T-helper 2 cell (primary cell): ENCODE measurements around the gene KCNK7.
A peak's percentile ranks its signal among the peaks of the same experiment; 100 is the strongest.
"Not testable (repeated sequence)": the region's sequence is repeated elsewhere in the genome, so short reads cannot be mapped to it uniquely, and the experiment has no call there.

Experiments
- DNase-seq, 5 experiments: peaks; one replicate each; pipeline versions ENCODE4 v3.0.0 to v3.0.0-alpha.2; 2012 to 2022
- total RNA-seq, 2 donors: gene quantifications; one replicate each; lab custom pipeline; 2026; lab: John Stamatoyannopoulos, UW

The KCNK7 gene, protein sequence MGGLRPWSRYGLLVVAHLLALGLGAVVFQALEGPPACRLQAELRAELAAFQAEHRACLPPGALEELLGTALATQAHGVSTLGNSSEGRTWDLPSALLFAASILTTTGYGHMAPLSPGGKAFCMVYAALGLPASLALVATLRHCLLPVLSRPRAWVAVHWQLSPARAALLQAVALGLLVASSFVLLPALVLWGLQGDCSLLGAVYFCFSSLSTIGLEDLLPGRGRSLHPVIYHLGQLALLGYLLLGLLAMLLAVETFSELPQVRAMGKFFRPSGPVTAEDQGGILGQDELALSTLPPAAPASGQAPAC
- total RNA-seq = 0.27 to 1.2 reads per million in 2 donors

DNA sequence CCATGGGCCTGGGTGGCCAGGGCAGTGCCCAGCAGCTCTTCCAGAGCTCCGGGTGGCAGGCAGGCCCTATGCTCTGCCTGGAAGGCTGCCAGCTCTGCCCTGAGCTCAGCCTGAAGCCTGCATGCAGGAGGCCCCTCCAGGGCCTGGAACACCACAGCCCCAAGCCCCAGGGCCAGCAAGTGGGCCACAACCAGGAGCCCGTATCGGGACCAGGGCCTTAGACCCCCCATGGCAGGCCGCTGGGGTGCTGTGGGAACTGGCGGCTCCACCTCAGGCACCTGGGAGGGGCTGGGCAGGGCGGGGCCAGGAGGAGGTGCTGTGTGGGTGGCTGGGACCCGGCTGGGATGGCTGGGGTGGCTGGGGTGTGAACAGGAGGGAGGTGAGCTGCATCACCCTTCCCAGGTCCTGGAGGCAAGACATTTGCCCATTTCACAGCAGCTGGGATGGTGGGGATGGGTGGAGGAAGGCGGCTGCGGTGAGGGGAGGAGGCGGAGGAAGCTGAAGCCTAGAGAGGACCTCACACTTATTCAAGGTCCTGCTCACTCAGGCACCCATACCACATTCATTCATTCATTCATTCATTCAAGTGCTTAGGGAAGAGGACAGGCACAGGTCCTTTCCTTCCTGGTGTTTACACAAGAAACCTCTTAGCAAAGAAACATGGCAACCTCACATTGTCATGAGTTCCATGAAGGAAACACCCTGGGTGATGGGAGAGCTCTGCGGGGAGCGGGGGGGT is at the start of gene KCNK7:
Gene KCNK7 (minus strand): TSS at position 258 of the 739 bp plus-strand sequence. CDS start 28 bp downstream, at position 230.
- DNase-seq = no peak

DNA sequence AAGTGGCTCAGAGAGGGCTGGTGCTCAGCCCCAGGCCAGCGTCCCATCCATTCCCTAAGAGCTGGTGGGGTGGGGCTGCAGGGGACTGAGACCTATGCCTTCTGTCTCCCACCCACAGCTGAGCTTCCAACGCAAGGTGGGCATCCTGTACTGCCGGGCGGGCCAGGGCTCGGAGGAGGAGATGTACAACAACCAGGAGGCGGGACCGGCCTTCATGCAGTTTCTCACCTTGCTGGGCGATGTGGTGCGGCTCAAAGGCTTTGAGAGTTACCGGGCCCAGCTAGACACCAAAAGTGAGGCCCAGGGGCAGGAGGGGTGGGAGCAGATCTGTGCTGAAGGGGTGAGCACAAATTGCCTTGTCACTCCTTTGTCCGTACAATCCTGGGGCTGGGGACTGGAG is 49.2 kb upstream of the KCNK7 start:
- no peak for DNase-seq

DNA sequence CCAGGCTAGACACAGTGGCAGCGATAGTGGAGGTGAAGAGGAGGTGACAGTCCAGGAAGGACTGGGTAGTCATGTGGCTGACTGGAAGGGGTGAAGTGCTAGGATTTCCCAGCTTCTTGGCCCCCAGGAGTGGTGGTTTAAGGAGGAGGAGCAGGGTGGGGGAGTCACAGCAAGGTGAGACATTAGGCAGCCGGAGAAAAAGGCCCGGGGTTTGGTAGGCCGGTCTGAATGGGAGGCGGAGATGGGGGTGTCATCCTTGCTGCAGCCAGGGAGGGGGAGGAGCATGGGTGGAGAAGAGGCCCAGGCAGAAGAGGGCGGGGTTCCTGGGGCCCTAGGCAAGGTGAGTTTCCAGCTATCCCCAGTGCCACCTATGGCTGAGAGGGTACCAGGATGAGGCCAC is 48.4 kb upstream of the KCNK7 start:
- DNase-seq = peak in 1 of 5 experiments; percentile 38

DNA sequence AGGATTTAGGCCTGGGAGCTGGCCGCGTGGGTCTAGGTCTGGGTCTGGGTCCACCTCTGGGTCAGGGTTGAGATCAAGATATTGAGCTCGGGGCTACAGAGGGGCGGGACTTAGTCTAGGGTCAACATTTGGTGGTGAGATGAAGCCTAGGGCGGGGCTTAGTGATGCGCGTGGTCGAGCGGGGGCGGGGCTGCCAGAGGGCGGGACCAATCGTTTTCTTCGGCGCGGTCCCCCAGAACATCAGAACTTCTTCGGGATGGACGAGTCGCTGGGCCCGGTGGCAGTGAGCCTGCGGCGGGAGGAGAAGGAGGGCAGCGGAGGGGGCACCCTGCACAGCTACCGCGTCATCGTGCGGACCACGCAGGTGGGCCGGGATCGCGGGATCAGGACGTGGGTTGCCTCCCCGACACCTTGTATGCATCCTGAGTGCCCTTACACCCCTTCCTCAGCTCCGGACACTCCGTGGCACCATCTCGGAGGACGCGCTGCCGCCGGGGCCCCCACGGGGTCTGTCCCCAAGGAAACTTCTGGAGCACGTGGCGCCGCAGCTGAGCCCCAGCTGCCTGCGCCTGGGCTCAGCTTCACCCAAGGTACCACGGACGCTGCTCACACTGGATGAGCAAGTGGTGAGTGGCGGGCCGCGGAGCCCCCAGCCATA is 46.5 kb upstream of the KCNK7 start:
- no peak for DNase-seq

DNA sequence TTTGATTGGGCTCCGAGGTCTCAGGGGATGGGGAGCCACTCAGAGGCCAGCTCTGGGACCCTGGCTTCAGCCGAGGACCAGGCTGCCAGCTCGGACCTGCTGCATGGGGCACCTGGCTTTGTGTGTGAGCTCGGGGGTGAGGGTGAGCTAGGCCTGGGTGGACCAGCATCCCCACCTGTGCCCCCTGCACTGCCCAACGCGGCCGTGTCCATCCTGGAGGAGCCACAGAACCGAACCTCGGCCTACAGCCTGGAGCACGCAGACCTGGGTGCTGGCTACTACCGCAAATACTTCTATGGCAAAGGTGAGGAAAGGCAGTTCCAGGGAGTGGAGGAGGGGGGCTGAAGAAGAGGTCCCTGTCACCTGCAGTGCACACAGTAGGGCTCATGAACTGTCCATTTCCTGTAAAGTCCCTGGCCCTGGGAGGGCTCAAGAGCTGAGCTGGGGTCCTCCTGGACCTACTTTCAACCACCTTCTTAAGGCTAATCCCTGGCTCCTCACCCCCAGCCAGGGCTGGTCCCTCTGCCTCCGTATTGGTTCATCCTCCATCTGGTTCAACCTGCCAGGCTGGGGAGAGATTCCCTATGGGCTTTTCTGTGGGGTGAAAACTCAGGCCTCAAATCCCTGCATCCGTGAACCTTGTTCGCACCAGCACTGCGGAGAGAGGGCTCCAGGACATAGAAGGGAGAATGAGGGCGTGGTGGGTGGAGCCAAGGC is 45.9 kb upstream of the KCNK7 start:
- no peak for DNase-seq

DNA sequence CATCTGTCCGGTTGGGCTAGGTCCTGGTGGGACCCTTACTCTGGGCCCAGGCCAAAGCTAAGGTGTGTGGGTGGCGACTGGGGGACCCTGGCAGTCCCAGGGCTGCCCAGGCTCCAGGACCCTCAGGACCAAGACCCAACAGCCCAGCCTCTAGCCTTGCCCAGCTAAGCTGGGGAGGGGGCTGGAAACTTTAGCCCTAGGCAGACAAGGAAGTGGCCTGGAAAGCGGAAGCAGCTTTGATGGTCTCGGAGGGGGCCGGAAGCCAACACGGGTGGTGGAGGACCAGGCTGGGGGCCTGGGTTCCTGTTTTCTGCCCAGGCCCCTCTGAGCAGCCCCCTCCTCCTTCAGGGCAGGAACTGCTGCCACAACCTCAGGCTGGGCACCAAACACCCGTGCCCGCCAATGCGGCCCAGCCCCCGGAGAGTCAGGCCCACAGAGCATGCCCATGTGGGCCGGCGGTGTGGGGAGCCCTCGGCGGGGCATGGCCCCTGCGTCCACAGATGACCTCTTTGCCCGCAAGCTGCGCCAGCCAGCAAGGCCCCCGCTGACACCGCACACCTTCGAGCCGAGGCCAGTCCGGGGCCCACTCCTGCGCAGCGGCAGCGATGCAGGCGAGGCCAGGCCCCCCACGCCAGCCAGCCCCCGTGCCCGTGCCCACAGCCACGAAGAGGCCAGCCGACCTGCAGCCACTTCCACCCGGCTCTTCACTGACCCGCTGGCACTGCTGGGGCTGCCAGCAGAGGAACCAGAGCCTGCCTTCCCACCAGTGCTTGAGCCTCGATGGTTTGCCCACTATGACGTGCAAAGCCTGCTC is 45.1 kb upstream of the KCNK7 start:
- peak in 2 of 5 experiments; percentile 56 to 79 for DNase-seq

DNA sequence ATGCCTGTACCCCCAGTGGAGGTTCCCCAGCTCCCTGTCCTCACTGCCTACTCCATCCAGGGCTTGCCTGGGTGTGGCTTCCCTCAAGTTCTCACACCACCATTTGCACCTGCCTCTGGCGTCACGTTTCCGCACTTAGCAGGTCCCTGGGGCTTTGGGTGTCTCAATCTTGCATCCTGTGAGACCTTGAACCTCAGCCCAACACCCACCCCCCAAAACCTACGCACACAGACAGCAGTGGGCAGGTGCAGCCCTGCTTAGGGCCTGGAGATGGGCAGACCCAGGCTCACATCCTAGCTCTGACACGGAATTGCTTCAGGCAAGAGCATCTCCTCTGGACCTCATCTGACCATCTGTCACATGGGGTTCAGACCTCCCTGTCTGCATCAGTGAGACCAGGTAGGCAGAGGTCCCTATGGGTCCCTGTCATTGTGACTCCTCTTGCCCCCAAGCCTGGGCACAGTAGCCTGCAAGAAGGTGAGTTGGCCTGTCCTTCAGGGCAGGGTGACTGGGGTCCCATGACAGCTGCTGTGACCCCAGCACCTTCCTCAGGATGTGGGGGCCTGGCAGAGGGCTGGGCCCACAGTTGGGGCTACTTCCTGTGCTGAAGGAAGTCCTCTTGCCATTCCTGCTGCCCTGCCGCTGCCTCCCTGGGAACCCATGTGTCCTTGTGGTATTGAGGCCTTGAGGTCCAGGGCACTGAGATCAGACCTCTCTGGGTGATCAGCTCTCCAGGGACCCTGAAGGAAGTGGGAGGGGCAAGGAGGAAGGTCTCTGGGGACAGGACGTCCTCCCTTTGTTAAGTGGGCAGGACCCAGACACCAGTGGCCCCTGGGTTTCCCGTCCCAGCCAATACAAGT is 44.3 kb upstream of the KCNK7 start:
- peak in 3 of 5 experiments; percentile 69 to 97 (median 92) for DNase-seq

DNA sequence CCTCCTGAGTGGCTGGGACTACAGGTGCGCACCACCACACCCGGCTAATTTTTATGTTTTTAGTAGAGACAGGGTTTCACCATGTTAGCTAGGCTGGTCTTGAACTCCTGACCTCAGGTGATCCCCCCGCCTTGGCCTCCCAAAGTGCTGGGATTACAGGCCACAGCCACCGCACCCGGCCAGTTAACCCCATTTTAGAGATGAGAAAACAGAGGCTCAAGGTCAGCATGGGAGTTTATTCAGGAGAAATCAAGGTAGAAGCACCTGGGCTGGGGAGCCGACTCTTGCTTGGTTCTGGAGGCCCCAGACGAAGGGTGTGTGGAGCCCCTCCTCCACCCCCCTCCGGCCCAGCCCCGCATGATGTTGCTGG is 43.6 kb upstream of the KCNK7 start:
- not testable (repeated sequence) for DNase-seq

DNA sequence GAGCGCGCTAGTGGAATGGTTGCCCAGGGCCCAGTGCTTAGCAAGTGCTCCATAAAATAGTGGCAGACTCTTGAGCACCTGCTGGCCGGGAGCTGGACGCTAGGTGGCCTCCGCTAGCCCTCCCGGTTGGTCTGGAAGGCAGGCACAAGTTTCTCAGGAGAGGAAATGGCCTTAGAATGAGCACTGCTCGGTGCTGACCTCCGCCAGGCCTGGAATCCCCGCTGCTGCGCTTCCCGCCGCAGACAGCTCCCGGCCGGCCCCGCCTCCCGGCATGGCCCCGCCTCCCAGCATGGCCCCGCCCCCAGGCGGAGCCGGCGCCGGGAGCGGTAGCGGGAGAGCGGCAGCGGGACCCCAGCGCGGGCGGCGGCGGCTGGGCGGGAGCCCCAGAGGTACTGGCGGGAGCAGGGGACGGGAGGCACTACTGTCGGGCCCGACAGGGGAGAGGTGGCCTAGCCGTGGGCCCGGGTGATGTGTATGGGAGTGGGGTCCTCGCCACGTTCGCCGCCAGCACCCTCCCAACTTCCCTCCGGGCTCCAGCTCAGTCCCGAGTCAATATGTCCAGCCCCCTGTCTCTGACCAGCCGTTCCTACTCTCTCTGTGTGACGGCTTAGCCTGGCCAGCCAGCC is 42.3 kb upstream of the KCNK7 start, which contains the start of gene SIPA1:
Gene SIPA1 (plus strand): TSS at position 308 of the 626 bp plus-strand sequence. CDS start 2,821 bp downstream, outside the sequence.
- peak; percentile 59 to 77 (median 71) for DNase-seq

DNA sequence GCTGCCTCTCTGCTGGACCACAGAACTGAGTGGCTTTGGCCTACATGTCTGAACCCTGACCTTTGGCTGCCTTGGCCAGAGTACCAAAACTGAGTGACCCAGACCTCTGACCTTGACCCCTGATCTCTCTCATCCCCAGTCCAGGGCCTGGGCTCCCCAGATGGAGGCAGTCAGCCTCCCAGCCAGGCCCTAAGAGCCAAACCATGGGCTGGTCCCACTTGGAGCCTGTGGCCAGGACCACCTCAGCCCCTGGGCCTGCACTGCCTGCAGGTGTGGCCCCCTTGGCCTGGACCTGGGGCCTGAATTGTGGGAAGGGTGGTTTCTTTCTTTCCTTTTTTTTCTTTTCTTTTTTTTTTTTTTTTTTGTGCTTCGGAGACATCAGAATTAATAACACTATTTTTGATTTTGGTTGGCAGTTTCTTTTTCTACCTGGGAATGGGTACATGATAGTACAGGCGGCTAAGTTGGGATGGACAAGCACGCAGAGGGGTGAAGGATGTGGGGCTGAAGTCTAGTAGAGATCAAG is 41.5 kb upstream of the KCNK7 start:
- no peak for DNase-seq

DNA sequence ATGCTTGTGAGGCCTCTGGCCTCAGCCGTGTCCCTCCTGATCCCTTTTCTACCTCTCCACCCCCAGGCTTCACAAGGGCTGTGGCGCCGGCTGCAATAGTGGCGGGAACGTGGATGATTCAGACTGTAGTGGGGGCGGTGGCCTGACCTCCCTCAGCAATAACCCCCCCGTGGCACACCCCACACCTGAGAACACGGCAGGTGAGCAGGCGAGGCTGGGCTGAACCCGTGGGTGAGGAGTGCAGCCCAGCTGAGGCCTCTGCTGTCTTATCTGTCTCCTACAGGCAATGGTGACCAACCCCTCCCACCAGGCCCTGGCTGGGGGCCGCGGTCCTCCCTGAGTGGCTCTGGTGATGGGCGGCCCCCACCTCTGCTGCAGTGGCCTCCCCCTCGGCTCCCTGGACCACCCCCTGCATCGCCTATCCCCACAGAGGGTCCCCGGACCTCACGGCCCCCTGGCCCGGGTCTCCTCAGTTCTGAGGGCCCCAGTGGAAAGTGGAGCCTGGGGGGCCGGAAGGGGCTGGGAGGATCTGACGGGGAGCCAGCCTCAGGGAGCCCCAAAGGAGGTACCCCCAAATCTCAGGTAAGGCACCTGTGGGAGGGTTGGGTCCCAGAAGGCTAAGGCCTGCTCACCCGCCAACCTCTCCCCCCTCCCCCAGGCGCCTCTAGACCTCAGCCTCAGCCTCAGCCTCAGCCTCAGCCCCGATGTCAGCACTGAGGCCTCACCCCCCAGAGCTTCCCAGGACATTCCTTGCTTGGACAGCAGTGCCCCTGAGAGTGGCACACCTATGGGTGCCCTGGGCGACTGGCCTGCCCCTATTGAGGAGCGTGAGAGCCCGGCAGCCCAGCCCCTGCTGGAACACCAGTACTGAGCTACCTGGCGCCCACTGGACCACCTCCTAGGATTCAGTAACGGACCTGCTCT is 40.8 kb upstream of the KCNK7 start:
- DNase-seq = no peak

DNA sequence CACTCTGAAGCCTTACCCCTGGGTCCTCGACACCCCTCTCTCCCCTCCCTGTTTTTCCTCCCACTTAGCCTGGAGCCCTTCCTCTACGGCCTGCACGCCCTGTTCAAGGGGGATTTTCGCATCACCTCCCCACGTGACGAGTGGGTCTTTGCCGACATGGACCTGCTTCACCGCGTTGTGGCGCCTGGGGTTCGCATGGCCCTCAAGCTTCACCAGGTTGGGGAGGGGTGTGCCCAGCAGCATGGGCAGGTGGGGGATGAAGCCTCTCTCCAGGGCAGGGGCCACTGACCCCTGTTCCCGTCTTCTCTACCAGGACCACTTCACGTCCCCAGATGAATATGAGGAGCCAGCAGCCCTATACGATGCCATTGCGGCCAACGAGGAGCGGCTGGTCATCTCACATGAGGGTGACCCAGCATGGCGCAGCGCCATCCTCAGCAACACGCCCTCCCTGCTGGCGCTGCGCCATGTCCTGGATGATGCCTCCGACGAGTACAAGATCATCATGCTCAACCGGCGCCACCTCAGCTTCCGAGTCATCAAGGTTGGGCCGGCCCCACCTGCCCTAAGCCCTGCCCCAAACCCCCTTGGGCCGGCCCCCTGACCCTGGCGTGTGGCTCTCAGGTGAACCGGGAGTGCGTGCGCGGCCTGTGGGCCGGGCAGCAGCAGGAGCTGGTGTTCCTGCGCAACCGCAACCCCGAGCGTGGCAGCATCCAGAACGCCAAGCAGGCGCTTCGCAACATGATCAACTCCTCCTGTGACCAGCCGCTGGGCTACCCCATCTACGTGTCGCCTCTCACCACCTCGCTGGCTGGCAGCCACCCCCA is 39.5 kb upstream of the KCNK7 start:
- DNase-seq = no peak

DNA sequence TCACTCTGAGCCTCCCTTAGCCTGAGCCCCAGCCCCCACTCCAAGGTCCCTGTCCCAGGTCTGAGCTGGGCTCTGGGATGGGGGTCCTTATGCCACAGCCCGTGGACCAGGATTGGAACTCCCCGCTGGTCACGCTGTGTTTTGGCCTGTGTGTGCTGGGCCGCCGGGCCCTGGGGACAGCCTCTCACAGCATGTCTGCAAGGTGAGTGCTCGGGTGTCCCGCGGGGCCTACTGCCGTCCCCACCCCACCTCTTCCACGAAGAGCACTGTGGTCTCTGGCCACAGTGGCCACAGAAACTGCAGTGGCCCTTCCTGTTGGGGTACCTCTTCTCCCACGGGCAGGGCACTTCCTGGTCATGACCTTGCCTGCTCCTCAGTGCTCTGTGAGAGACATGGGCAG is 38.8 kb upstream of the KCNK7 start:
- DNase-seq = no peak

DNA sequence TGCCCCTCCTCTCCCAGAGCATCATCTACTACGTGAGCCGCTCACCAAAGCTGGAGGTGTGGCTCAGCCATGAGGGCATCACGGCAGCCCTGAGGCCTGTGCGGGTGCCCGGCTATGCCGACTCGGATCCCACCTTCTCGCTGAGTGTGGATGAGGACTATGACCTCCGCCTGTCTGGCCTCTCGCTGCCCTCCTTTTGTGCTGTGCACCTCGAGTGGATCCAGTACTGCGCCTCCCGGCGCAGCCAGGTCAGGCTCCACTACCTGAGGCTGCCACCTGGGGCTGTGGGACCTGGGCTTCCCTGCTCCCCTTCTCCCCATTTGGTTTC is 38.5 kb upstream of the KCNK7 start:
- DNase-seq = no peak

DNA sequence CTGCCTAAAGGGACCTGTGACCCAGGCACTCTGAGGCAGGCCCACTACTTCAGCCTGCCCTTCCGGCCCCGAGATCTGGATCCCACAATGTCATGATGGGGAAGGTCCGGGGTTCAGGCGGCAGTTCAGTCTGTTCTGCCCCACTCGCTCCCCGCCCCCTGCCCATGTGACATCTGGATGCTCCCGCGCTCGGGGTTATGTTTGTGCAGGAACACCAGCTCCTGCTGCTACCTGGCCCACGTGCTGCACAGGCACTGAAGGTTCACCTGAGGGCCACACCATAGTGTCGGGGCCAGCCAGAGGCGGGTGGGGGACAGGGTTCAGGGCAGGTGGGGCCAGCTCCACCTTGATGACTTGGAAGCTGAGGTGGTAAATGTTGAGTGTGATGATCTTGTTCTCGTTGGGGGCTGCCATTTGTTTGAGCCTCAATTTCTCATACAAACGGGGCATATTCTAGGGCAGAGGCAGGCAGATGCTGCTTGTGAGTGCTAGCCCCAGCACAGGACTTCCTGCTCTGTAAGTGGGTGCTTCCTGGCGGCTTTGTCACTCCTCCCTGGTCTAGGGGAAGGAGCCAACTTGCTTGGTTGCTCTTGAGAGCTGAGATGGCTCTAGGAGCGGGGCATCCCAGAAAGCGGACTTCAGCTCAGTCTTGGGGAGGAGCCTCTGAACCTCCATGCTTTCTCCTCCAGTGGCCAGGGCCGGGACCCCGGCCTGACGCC is 37.9 kb upstream of the KCNK7 start:
- peak in 1 of 5 experiments; percentile 58 for DNase-seq

DNA sequence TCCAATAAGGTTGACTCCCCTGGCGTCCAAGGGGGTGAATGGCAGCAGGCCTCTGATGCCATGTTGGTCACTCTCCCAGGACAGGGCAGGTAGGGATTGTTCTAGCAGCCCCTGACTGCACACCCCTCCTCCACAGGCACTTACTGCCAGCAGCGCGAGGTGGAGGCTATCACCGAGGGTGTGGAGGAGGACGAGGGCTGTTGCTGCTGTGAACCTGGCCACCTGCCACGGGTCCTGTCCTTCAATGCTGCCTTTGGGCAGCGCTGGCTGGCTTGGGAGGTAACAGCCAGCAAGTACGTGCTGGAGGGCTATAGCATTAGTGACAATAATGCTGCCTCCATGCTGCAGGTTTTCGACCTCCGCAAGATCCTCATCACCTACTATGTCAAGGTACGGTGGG is 34.6 kb upstream of the KCNK7 start:
- no peak for DNase-seq

DNA sequence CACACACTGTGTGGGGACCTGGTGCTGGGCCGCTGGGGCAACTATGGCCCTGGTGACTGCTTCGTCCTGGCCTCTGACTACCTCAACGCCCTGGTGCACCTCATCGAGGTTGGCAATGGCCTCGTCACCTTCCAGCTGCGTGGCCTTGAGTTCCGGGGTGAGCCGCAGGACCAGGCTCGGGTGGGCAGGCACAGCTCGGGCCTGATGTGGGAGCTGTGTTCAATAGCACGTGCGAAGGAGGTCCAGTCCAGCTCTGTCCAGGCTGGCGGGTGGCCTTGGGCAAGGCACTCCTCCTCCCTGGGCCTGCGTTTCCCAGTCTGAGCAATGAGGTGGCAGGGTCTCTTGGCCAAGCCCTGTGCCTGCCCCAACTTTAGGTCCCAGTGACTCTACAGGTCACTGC is 34.0 kb upstream of the KCNK7 start:
- no peak for DNase-seq

DNA sequence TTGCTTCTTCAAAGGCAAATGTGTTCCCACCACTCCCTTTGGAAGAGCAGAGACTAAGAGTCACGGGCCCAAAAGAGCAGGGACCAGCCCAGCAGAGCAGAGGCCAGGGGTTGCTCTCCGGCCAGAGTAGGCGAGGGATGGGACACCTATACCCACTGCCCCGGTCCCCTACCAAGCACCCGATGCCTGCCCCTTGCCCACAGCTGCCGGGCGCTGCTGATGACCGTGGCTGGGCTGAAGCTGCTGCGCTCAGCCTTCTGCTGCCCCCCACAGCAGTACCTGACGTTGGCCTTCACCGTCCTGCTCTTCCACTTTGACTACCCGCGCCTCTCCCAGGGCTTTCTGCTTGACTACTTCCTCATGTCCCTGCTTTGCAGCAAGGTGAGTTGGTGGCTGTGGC is 31.6 kb upstream of the KCNK7 start:
- DNase-seq = no peak
